HepG2 (cell line): ENCODE measurements around the gene DNMT3A. TPM values are rescaled to one million over a fixed set of nuclear protein-coding genes. Genes with fewer than 3 reads are reported as not detected.

Experiments used
- ATAC-seq: fragments of 200-7000 bp; cut with Tn5 transposase; 3 replicates; pipeline ENCODE4 v1.9.1; 2020; ENCODE audit warnings: mild to moderate bottlenecking, moderate library complexity
- BruUV-seq: library from RNA; stranded (reverse); fragments of 400-500 nt; replicated peaks from 2 replicates; lab custom pipeline; 2021; lab: Mats Ljungman, UMichigan
- CTCF ChIA-PET: fragments of 300-600 bp; formaldehyde crosslinking; extraction: SDS; loops from one replicate; lab custom pipeline; 2021; ENCODE audit warnings: low total read pairs, inconsistent platforms, low intra/inter-chr PET ratio; lab: Yijun Ruan, JAX
- POLR2A ChIA-PET: fragments of 350-600 bp; sonication (Branson Sonifier 250); formaldehyde crosslinking; loops from one replicate; lab custom pipeline; 2020; ENCODE audit warnings: antibody characterized with exemption, inconsistent platforms; lab: Yijun Ruan, JAX
- DNase-seq: peaks from one replicate; pipeline ENCODE4 v3.0.0-alpha.2; 2015; ENCODE audit warnings: low spot score
- FAIRE-seq: peaks from 3 replicates; lab custom pipeline; 2011; peaks lifted over from hg19 to GRCh38; lab: Jason Lieb, UNC
- H2AFZ ChIP-seq: one replicate; pipeline ENCODE4 v1.6.1; 2011; ENCODE audit warnings: low read length, inconsistent platforms
- H3K27ac ChIP-seq: fragments of 300-600 bp; 3 replicates; pipeline ENCODE4 v1.8.0; 2011; ENCODE audit warnings: mixed run types, mild to moderate bottlenecking, mixed read lengths, low read length, inconsistent platforms; ENCODE audit not compliant: insufficient read depth; ENCODE audit errors: extremely low read length
- H3K27me3 ChIP-seq, 2 experiments: fragments of 200-600 bp in 1 of 2; 2 replicates in 1 of 2; 3 replicates in 1 of 2; pipeline versions ENCODE4 v1.6.0 to v1.8.0; 2011; ENCODE audit warnings: low read length in 2 of 2, mild to moderate bottlenecking in 2 of 2, moderate library complexity in 2 of 2, inconsistent platforms in 1 of 2; ENCODE audit not compliant: insufficient read depth in 2 of 2, control insufficient read depth in 1 of 2
- H3K36me3 ChIP-seq, 2 experiments: fragments of 200-600 bp in 1 of 2; replicated peaks in 1 of 2; 2 replicates in 1 of 2; 3 replicates in 1 of 2; pipeline versions ENCODE4 v1.5.1 to v1.8.0; 2011; ENCODE audit warnings: low read length in 2 of 2, inconsistent platforms in 1 of 2; ENCODE audit not compliant: insufficient read depth in 2 of 2, control insufficient read depth in 1 of 2
- H3K4me1 ChIP-seq: 2 replicates; pipeline ENCODE4 v1.5.1; 2012; ENCODE audit warnings: low read length, inconsistent platforms; ENCODE audit not compliant: insufficient read depth
- H3K4me2 ChIP-seq: 2 replicates; pipeline ENCODE4 v1.6.0; 2011; ENCODE audit warnings: low read depth, low read length, inconsistent platforms
- H3K4me3 ChIP-seq, 3 experiments: fragments of 200-600 bp in 1 of 3; sonication (generic), shearing (Covaris generic) in 1 of 3; replicated peaks in 1 of 3; 2 replicates each; pipeline ENCODE4 v1.5.1; 2011 to 2016; ENCODE audit warnings: low read length in 3 of 3, inconsistent platforms in 2 of 3, low read depth in 2 of 3, mild to moderate bottlenecking in 2 of 3, control low read depth in 1 of 3, mixed read lengths in 1 of 3; ENCODE audit not compliant: insufficient read depth in 1 of 3
- H3K79me2 ChIP-seq: one replicate; pipeline ENCODE4 v1.6.1; 2011; ENCODE audit warnings: low read length, inconsistent platforms; ENCODE audit not compliant: insufficient read depth
- H3K9ac ChIP-seq: 2 replicates; pipeline ENCODE4 v1.6.0; 2011; ENCODE audit warnings: mild to moderate bottlenecking, low read depth, low read length, inconsistent platforms; ENCODE audit not compliant: insufficient read depth
- H3K9me3 ChIP-seq: 2 replicates; pipeline ENCODE4 v1.5.1; 2012; ENCODE audit warnings: mild to moderate bottlenecking, low read length
- H4K20me1 ChIP-seq: 2 replicates; pipeline ENCODE4 v1.6.0; 2011; ENCODE audit warnings: inconsistent platforms, mild to moderate bottlenecking, low read length, moderate library complexity; ENCODE audit not compliant: insufficient read depth
- ARID2 ChIP-seq: sonication (generic); formaldehyde crosslinking; IDR thresholded peaks from 2 replicates; pipeline ENCODE4 v1.8.1; 2022; ENCODE audit warnings: mild to moderate bottlenecking, missing genetic modification reagents, borderline replicate concordance
- GRHL1 ChIP-seq: sonication (generic); formaldehyde crosslinking; conservative IDR thresholded peaks from 2 replicates; pipeline ENCODE4 v1.8.0; 2022; ENCODE audit warnings: missing genetic modification reagents
- IKZF1 ChIP-seq: fragments of 450-650 bp; IDR thresholded peaks from 2 replicates; pipeline ENCODE4 v1.7.1; 2016
- LCORL ChIP-seq, 2 experiments: fragments of 450-650 bp in 1 of 2; sonication (generic) in 1 of 2; formaldehyde crosslinking in 1 of 2; IDR thresholded peaks; 2 replicates each; pipeline versions ENCODE4 v1.5.0 to v1.6.1; 2017 to 2020; ENCODE audit warnings: antibody characterized with exemption in 1 of 2, missing genetic modification reagents in 1 of 2
- NRL ChIP-seq: sonication (generic); formaldehyde crosslinking; IDR thresholded peaks from 2 replicates; pipeline ENCODE4 v1.5.0; 2020; ENCODE audit warnings: missing genetic modification reagents, mild to moderate bottlenecking, moderate library complexity, borderline replicate concordance
- PTBP1 ChIP-seq: fragments of 200-400 bp; formaldehyde crosslinking; IDR thresholded peaks from 2 replicates; pipeline ENCODE4 v1.6.1; 2018; ENCODE audit warnings: low read length, low read depth; ENCODE audit not compliant: poor library complexity, severe bottlenecking
- RFXANK ChIP-seq: IDR thresholded peaks from 2 replicates; pipeline ENCODE4 v1.6.1; 2016
- SMAD3 ChIP-seq: sonication (generic); formaldehyde crosslinking; IDR thresholded peaks from 2 replicates; pipeline ENCODE4 v1.4.0; 2020; ENCODE audit warnings: missing genetic modification reagents
- ZBTB8A ChIP-seq: sonication (generic); formaldehyde crosslinking; IDR thresholded peaks from 2 replicates; pipeline ENCODE4 v1.4.0; 2020; ENCODE audit warnings: mild to moderate bottlenecking, low read depth, missing genetic modification reagents, borderline replicate concordance
- ZIK1 ChIP-seq: sonication (generic); formaldehyde crosslinking; IDR thresholded peaks from 2 replicates; pipeline ENCODE4 v1.5.0; 2020; ENCODE audit warnings: mild to moderate bottlenecking, low read depth, missing genetic modification reagents, borderline replicate concordance
- ZNF260 ChIP-seq: sonication (generic); formaldehyde crosslinking; IDR thresholded peaks from 2 replicates; pipeline ENCODE4 v1.4.0; 2020; ENCODE audit warnings: missing genetic modification reagents, low read depth, mild to moderate bottlenecking, borderline replicate concordance
- ZNF546 ChIP-seq: sonication (generic); formaldehyde crosslinking; conservative IDR thresholded peaks from 2 replicates; pipeline ENCODE4 v1.8.1; 2023; ENCODE audit warnings: mild to moderate bottlenecking, missing genetic modification reagents
- ZNF776 ChIP-seq: sonication (generic); formaldehyde crosslinking; IDR thresholded peaks from 2 replicates; pipeline ENCODE4 v1.4.0; 2020; ENCODE audit warnings: mild to moderate bottlenecking, missing genetic modification reagents
- WGBS: methylation state at CpG from one replicate; pipeline ENCODE4 v1.1.6; 2017; ENCODE audit warnings: low lambda C conversion rate; 5-methylcytosine and 5-hydroxymethylcytosine counted together
- in situ Hi-C: cut with HindIII; loops from 2 replicates; pipeline ENCODE4 v1.10.0; 2017; ENCODE audit warnings: low pct_unique_long_range_greater_than_20kb; ENCODE audit not compliant: extremely low pct_ligation_motif_present
- intact Hi-C: fragments of 100-400 bp; cut with micrococcal nuclease; formaldehyde crosslinking; loops from one replicate; pipeline ENCODE4 v1.10.0; 2022; ENCODE audit not compliant: unreplicated experiment
- polyA plus RNA-seq, 8 experiments: library from polyadenylated mRNA; depleted of rRNA in 3 of 8; stranded (reverse) in 7 of 8; unstranded in 1 of 8; fragments of >200 nt; fragmentation: Illumina TruSeq in 4 of 8; extraction: Trizol in 4 of 8; gene quantifications; 2 replicates each; pipeline versions ENCODE4 v1.2.1 to v1.2.3, GENCODE V29; 2011 to 2016; ENCODE audit warnings: low read depth in 4 of 8, missing spikeins in 1 of 8, mixed read lengths in 1 of 8; ENCODE audit not compliant: insufficient read depth in 1 of 8
- total RNA-seq, 5 experiments: library from RNA; depleted of rRNA; stranded (reverse); fragments of >200 nt; fragmentation: Illumina TruSeq; extraction: Trizol; gene quantifications; 2 replicates each; pipeline ENCODE4 v1.2.3, GENCODE V29; 2016; ENCODE audit warnings: low read depth in 1 of 5
- TF ChIP-seq, protein P1 (sequence below): sonication (generic); formaldehyde crosslinking; IDR thresholded peaks from 2 replicates; pipeline ENCODE4 v1.4.0; 2020; ENCODE audit warnings: missing genetic modification reagents

DNMT3A gene
- total and polyA plus RNA-seq, 2 of the 13 experiments (the other 11 are each of a cell fraction or from before 2014, with no cell fraction given), result 14.7 to 29.1 TPM

- DNase-seq, result no peak
- CTCF ChIA-PET, result no interaction called here
- POLR2A ChIA-PET, result no interaction called here
- 19% methylated on average over 4 of the region's 4 CpGs for WGBS
- Histone ChIP-seq H4K20me1 (no peaks in the 10 kb centered on the region; the same call in 1 of the 2 replicates), H2AFZ (no peak overlapping the region), H3K9ac (no peak overlapping the region), H3K4me1 (peaks cover 17% of the 10 kb centered on the region), H3K36me3 (no peaks in the 10 kb centered on the region), H3K4me3 (no peak overlapping the region), H3K79me2 (no peaks in the 10 kb centered on the region), H3K4me2 (no peak overlapping the region), H3K27ac (no peak overlapping the region), H3K9me3 (no peaks in the 10 kb centered on the region), H3K27me3 (peaks cover 0 to 10% of the 10 kb centered on the region in 2 experiments; a peak in 1 of 5 replicates)
- in situ Hi-C loops, result no loop called here
- intact Hi-C loops, result no loop called here
- ATAC-seq, result no peak
- FAIRE-seq, result no peak
- TF ChIP-seq ZNF776 (CRISPR knock-in tag), result no peak
- no TSS peak for BruUV-seq
These were observed 7.7 kb downstream of the DNMT3A start for GRCh38 chr2:25333981-25334380.

GRCh38 chr2:25332571-25332970, 9.2 kb downstream of the DNMT3A start:
- ATAC-seq (no peak), FAIRE-seq (no peak)
- TF ChIP-seq ZNF546 (CRISPR knock-in tag) (no peak), LCORL (IDR thresholded peaks at IDR 0.05) (no peak), LCORL (CRISPR knock-in tag; IDR thresholded peaks at IDR 0.05) (no peak), RFXANK (CRISPR knock-in tag) (no peak), ZNF260 (CRISPR knock-in tag) (no peak), SMAD3 (CRISPR knock-in tag) (no peak), PTBP1 (no peak), ARID2 (CRISPR knock-in tag) (no peak), IKZF1 (no peak), ZBTB8A (CRISPR knock-in tag) (no peak), ZIK1 (no peak), NRL (no peak), GRHL1 (CRISPR knock-in tag) (no peak)
- TF ChIP-seq, protein P1, sequence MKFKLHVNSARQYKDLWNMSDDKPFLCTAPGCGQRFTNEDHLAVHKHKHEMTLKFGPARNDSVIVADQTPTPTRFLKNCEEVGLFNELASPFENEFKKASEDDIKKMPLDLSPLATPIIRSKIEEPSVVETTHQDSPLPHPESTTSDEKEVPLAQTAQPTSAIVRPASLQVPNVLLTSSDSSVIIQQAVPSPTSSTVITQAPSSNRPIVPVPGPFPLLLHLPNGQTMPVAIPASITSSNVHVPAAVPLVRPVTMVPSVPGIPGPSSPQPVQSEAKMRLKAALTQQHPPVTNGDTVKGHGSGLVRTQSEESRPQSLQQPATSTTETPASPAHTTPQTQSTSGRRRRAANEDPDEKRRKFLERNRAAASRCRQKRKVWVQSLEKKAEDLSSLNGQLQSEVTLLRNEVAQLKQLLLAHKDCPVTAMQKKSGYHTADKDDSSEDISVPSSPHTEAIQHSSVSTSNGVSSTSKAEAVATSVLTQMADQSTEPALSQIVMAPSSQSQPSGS (CRISPR knock-in tag), result no peak

More at GRCh38 chr2:25332571-25332970, 9.2 kb downstream of the DNMT3A start:
- no peak for DNase-seq
- Histone ChIP-seq H3K4me3 (no peak overlapping the region), H3K27ac (no peak overlapping the region), H4K20me1 (no peaks in the 10 kb centered on the region; the same call in 1 of the 2 replicates), H2AFZ (no peak overlapping the region), H3K9me3 (no peaks in the 10 kb centered on the region), H3K36me3 (no peaks in the 10 kb centered on the region), H3K4me1 (peaks cover 14% of the 10 kb centered on the region), H3K27me3 (0 out of 5 replicates have a peak, but pooled peaks cover 0 to 2% of the 10 kb centered on the region in 2 experiments), H3K4me2 (no peak overlapping the region), H3K79me2 (no peaks in the 10 kb centered on the region), H3K9ac (no peak overlapping the region)
- WGBS, result 63% methylated on average over 7 of the region's 9 CpGs
- no TSS peak for BruUV-seq
- ChIA-PET CTCF (no interaction called here), POLR2A (no interaction called here)
- in situ Hi-C loops, result no loop called here
- intact Hi-C loops, result no loop called here
